AML-193 (cell line): ENCODE results near the gene UBAC1.
A peak's percentile ranks its signal among the peaks of the same experiment; 100 is the strongest.

Experiments used
- DNase-seq, 2 experiments: peaks; one replicate each; lab custom pipeline; 2025; lab: John Stamatoyannopoulos, UW

Gene UBAC1

DNA sequence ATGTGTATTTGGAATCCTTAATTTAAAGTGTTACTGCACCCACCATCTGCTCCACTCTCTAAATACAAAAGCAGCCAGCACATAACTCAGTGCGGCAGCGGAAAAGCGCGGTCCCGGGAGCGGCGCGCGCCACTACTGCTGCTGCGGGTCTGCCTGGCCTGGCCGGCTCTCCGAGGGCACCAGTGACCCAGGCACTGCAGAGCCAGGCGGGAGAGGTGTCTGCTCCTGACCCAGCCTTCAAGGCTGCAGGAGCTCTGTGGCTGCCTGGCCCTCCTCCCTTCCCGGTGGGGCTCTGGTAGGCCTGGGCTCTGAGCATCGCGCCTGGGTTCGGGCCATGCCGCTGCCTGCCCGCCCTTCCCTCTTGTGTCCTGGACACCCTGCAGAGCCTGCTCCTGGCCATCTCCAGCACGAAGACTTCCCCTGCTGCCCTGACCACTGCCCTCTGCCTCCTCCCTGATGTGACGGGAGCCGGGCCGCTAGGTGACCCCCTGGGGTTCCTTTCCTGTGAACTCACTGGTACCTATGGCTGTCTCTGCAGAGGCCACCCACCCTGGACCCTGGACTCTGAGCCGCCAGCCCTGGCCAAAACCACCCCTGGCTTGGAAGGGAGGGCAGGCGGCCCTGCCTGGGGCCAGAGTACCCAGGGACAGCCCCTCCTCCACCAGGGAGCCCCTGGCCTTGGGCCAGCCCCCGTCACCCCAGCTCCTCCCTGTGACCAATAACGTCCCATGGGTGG is 32.8 kb upstream of the UBAC1 start:
- DNase-seq, result no peak

DNA sequence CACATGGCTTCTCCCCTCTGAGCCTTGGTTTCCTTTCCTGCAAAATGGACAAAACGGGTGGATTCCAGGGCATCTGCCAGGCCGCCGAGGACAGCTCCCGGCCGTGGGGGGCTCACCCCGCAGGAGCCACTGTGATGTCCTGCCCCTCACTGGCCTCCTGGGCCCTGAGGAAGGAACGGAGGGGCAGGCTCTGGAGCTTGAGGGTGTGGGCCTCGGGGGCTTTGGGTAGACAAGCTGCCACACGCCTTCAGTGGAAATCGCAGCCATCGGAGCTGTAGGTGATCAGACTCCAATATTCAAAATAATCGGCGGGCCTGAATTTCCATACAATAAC is 32.2 kb upstream of the UBAC1 start:
- DNase-seq, result no peak

DNA sequence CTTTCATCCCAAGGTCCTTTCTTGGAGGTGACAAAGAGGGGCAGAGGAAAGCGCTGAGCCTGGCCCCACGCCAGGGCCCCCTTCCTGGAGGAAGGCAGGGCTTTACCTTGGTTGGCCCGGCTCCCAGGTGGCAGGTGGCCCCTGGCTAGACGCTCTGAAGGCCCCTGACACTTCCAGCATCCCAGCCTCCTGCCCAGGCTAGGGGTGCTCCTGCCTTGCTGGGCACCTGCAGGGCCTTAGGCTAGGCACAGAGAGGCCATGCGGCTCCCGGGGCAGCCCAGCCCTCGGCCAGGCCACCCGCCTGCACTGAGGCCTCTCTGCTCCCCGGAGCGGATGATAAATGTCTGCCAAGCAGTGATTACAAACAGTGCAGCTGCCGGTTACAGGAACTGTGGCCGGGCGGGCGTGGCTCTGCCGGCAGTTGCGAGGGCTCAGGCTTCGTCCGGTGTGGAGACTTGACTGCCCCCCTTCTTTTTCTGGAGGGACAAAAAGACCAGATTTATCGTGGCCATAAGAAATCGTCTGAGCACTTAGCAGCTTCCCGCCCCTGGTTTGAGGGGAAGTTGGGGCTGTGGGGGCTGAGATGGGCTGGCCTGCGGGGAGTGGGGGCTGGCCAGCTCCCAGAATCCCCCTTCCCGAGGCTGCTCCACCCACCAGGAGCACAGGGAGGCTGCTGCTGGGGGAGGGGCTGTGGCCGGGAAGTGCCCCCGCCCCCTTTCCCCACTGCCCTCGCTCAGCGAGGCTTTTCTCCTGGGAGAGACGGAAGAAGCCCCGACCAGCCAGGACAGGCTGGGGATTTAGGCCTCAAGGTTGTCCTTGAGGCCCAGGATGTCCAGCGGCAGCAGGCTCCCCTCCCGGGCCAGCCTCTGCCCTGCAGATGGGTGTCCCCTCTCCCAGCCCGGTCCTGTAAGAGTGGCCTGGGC is 31.6 kb upstream of the UBAC1 start:
- peak; percentile 40 to 56 for DNase-seq

DNA sequence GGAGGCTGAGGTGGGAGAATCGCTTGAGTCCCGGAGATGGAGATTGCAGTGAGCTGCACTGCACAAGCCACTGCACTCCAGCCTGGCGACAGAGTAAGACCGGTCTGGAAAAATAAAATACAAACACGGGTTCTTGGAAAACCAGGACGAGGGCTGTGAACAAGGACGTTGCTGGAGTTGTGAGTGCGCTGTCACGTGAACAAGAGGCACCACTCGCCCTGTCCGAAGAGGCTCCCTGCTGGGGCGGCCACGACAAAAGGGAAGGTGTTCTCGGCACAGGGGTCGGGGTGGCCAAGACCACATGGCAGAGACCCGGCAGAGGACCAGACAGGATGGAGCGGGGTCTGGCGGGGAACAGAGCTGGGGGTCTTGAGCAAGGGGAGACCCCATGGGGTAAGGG is 30.6 kb upstream of the UBAC1 start:
- no peak for DNase-seq

DNA sequence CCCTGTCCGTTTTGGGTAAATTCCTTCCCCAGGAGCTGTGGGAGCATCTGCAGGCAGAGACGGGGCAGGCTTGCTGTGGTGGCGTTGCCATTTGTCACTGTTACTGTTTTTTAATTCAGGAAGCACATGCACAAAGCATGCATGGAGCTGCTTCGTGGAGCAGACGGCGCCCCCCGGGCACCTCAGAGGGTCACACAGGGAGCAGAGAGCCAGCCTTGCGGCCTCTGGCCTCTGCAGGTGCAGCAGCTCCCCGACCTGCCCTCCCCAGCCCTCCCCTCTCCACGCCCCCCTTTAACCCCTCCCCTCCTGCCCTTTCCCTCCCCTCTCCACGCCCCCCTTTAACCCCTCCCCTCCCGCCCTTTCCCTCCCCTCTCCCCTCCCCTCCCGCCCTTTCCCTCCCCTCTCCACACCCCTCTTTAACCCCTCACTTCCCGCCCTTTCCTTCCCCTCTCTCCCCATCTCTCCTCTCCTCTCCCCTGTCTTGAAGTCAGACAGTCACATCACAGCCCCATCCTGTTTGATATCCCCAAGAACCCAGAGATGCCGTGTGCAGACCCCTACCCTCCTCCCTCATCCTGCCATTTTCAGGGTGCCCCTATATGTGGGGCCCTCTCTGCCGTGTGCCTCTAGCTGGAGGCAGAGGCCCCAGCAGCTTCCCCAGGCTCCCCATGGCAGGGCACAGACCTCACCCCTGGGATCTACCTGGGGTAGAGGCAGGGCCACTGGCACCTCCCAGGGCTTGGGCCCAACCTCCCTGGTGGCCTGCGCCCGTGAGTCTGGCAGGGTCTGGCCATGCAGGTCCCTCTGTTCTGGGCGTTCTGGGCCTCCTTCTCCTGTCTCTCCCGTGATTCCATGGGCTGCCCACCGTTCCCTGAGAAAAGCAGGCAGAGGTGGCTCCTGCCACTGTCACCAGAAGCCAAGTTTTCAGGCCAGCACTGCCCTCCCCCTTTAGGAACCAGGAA is 29.6 kb upstream of the UBAC1 start:
- no peak for DNase-seq

DNA sequence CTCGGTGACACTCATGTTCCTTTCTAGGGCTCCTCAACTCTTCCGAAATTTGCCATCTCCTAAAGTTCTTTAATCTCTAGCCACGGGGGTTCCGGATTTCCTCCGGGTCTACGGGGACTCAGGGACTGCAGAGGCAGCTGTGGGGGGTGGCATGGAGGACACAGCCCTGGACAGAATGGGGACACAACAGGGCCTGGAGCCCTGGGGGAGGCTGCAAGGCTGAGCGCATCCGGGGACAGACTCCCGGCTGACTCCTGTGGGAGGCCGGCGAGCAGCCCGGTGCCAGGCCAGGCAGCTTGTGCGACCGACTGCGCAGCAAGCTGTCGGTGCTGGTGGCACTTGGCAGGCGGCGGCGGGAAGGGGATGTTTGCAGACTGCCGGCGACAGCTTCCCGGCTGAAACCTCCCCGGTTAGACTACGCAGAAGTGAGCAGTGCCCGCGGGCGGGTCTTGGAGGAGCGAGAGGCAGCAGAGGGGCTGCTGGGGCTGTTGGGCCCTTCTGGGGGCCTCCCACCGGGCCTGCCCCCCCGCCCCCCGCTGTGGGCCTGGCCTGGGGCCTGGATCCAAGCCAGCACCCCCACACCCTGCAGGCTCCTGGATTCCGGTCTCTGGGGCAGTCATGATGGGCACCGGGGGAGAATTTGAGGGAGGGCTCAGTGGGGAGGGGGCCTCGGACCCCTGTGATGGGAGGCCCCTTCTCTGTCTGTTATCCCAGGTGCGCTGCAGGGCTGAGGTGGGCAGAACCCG is 28.7 kb upstream of the UBAC1 start:
- no peak for DNase-seq

DNA sequence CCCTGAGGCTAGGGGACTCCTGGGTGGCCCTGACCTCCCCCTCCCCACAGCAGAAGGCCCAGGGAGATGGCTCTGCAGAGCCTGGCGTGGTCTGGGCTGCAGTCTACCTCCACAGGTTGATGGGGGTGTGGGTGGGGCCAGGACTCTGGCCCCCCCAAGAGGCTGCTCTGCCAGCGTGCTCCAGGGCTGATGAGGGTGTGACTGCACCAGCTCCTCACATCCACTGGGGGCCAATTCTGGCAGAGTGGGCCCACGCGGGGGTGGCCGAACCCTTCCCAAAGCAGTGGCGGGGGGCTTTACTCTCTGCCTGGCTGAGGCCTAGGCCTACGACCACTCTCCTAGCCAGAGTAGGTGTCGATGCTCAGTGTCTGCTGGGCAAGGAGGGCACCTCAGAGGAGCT is 28.0 kb upstream of the UBAC1 start:
- DNase-seq, result no peak

DNA sequence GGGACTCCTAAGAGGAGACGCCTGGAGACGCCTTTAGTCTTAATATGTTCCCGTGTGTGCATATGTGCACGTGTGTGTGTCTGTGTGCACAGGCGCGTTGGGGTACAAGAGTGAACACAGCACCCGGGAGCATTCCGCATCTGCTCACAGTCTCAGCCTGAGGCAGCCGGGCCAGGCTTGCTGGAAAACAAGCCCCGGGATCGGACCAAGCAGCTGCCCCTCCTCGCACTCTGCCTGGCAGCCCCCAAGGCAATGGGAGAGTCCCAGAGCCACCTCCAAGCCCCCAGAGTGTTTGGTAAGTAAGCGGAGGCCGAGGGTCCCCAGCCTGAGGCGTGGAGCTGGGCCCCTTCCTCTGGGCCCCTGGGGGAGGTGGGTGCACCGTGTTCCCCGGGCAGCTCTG is 27.3 kb upstream of the UBAC1 start:
- DNase-seq, result no peak

DNA sequence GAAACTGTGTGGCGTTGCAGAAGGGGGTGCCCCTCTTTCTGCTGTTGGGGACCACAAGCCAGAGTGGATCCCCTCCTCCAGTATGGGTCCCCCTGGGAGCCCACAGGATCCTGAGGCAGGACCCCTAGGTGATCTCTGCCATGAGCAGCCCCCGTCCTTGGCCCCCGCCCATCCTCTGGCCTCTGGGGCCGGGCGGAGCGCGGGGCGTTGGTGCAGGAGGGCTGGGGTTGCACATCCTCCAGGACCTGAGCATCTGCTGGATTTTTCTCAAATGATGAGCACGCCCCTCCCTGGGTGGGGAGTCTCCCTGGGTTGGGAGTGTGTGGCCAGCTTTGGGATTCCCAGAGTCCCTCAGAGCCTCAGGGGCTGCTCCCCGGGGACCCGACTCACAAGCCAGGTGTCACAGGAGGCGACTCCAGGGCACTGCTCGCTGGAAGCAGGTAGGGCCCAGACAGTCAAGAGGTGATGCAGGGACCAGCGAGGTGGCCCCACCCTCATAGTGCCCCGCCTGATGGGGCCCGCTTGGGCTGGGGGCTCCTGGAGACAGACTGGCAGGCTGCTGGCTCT is 26.7 kb upstream of the UBAC1 start:
- DNase-seq, result no peak

DNA sequence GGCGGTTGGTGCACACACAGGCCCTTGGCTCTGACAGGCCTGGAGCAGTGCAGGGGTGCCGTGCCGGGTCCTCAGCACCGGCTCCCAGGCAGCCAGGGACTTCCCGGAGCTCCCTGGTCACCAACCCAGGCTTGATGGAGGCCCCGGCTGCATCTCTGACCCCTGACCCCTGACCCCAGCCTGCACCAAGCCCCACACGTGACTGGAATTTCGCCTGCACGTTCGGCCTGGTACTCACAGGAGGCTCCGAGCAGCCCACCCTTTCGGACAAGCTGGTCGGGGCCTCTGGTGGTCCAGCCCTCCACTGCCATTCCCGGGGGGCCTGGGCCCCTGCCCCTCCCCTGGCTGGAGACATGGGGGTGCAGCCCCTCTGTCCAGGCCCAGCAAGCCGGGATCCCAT is 25.4 kb upstream of the UBAC1 start:
- no peak for DNase-seq

DNA sequence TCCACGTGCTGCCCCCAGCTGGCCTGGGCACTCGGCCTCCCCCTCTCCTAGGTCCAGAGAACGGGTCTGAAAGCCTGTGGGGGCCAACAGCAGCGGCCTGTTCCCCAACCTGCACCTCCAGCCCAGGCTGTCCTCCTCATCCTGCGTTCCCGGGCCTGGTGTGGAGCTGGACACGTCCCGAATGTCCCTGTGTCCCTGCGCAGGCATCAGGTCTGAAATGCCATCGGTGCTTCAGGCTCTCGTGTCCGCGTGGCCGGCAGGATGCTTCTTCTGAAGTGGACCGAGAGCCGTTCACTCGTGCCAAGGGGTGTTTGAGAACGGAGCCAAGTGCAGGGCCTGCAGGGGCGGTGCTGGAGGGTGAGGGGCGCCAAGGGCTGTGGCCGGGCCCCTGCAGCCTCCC is 24.7 kb upstream of the UBAC1 start:
- DNase-seq, result no peak

DNA sequence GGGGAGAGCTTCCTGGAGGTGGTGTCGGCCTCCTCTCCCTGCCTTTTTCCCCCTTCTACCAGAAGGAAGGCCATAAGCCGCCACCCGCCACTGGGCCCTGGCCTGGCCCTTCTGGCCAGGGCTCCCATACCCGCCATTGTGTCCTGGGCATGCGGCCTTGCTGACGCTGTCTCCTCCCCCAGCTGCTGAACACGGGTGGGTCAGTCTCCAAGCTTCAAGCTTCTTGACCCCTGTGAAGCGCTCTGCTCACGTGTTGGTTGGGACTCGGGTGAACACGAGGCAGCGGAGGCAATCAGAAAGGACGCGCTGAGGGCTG is 24.2 kb upstream of the UBAC1 start:
- DNase-seq, result no peak

DNA sequence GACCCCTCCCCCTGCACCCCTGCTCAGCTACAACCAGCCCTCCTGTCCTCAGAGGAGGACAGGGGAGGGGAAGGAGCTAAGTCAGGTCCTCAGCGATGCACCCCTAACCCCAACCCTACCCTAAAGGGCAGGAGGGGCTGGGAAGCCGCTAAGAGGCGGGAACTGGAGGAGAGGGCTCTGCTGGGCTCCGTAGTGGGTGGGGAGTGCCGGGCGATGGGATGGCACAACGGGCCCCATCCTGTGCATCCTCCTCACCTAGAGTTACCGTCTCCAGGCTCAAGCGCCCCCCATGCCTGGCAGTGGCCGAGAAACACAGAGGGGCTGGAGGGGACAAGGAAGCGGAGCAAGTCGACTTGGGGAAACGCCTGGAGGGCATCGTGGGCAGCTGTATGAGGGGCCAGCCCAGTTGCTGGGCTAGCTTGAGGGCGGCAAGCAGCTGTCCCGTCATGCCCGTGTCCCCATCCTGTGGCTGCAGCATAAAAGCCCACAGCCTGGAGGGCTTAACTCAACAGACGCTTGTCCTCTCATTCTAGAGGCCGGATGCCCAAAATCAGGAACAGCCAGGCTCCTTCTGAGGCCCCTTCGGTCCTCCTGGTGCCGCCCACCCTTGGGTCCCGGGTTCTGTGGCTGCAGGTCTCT is 23.0 kb upstream of the UBAC1 start:
- DNase-seq, result no peak

DNA sequence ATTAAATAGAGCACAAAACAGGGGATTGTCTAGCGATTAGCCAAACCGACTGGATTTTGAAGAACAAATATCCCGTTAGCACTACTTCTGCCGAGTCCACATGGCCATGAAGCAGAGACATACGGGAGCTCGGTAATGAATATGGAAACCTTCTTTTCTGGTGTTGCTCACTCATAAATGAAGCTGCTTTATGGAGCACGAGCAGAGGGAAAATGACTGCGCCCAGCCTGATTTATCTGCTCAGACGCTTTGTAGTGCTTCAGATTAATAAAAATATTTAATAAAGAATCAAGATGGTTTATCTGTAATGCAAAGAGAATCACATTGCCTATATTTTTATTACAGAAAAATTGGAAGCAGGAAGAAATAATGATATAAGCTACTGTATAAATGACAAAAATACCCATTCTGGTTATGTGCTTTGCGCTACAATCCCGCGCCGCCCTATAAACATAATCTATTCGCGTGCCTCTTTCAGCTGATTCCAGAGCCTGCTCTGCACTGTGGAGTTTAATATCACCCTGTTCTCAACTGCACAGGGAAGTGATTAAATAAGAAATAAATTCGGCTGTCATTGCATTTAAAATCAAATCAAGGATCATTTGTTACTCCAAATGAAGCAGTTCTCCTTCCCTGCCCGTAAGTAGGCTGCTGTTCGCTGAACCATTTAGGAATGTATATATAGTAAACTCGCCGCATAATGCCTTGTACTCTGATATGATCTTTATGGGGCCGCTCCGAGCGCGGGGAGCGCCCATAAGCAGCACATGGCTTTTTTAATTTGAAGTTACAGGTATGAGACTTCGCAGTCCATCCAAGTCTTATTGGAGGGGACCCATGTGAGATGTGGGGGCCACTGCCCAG is 22.3 kb upstream of the UBAC1 start:
- no peak for DNase-seq

DNA sequence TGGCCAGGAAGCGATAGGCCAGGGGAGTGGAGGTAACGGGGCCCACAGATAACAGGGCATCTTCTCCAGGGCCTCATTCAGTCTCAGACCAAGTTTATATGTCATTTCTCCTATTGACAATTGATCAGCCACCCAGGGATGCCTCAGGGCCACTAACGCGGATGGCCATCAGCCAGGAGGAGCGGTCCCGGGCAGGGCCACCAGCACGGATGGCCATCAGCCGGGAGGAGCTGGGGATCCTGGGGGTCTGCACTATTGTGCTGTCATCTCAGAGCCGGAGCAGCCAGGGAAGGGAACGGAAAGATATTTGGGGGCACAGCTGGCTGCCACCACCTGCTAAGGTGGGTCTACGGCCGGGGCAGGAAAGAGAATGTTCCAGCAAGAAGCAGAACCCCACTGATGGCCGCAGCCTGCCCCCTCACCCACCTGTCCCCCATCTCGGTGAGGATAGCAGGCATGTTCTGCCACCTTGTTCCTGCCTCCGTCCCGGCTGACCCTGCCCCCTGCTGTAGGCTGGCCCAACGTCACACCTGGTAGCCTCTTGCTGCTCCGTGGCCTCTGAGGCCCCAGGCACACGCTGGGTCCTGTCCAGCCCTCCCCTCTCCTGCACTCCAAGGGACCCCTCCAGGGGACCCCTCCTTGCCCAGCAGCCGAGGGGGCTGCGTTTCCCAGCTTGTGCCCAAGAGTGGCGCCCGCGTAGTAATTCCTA is 21.5 kb upstream of the UBAC1 start:
- DNase-seq, result no peak

DNA sequence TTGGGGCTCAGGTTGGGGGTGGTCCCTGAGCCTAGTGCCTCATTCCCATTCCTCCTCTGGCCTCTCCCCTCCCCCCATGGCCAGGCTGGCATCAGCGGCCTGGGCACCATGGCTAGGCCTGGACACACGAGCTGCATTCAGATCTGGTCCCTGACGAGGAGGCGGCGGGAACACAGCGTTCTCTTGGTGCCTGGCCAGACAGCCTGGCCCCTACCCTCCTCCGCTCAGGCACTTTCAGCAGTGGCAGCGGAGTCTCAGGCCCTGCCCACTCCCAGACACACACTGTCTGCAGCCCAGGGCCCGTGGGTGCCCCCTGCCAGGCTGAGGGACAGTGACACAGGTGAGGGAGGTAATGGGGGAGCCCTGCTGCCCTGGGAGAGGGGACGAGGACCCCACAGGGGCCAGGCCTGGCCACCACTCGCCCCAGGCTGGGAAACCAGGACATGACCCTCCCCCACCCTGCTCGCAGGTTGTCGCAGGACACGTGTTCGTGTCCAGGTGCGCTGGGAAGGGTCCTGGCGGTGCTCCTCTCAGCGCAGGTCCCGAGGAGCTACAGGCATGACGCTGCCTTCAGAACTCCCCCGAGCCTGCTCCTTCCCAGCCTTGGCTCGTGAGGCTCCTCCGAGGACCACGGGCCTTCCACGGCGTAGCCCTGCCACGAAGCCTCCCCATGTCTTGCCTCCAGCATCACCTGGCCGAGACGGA is 19.9 kb upstream of the UBAC1 start:
- DNase-seq, result no peak

DNA sequence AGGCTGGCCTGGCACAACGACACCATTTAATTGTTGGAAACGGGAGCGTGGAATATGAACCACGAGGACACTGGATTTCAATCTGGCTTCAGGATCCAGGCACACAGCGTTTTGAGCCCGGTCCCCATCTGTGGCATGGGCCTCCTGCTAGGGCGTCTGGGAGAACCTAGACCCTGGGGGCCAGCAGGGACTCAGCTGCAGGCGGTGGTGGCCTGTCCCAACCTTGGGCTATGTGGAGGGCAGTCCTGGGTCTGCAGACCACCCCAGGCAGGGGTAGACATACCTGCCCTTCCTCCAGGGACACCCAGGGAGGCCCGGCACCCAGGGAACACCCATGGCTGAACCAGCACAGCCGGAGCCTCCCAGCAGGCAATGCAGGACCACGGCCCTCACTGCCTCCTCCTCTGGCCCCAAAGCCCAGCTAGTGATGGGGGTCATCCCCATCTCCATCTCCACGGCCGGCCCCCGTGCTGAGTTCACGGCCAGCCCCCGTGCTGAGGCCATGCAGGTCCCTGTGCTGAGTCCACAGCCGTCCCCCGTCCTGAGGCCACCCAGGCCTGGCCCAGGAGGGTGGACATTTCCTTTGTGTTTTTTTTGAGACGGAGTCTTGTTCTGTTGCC is 18.5 kb upstream of the UBAC1 start:
- no peak for DNase-seq
